GM19452 (cell line): ENCODE measurements around the gene ZNF335.
"Not testable (repeated sequence)": the region's sequence is repeated elsewhere in the genome, so short reads cannot be mapped to it uniquely, and the experiment has no call there.

ENCODE experiments used
- ATAC-seq: cut with Tn5 transposase; IDR thresholded peaks from one replicate; pipeline ENCODE4 v1.9.1; 2021; ENCODE audit not compliant: unreplicated experiment

The ZNF335 gene

DNA sequence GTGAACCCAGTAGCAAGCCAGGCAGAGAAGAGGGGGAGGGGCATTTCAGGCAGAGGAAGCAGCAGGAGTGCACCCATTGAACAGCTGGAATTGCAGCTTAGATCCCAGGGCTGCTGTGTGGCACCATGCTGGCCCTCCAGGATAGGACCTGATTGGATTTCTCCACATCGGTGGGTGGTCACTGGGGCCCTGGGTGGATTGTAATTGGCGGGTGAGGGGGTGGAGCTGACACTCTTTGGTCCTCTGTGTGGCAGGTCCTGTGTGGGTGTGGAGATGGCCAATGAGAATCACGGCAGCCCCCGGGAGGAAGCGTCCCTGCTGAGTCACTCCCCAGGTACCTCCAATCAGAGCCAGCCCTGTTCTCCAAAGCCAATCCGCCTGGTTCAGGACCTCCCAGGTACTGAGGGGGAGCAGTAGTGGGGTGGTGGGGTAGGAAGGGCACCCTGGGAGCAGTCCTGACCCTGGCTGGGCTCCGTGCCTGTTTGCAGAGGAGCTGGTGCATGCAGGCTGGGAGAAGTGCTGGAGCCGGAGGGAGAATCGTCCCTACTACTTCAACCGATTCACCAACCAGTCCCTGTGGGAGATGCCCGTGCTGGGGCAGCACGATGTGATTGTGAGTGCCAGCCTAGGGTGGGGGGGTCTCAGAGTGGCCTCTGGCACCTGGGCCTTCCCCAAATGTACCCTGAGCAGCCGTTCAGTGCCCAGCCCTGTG lies 33.1 kb downstream of the ZNF335 start:
- no peak for ATAC-seq

DNA sequence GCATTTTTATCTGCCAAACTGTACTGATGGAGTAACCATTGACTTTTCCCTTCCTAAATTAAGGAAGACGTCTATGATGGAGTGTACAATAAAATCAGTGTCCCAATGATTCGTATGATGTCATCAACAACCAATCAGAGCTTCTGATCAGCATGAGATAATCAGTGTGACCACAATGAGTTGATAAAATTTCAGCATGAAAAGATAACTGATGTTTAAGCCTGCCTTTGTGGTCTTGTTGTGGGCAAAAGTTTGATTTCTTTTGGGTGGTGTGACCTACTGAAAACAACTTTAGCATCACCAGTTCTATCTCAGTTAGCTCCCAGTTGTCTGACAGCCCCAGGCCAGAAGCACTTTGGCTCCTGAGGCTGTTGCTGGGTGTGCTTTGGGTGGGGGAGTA lies 34.2 kb downstream of the ZNF335 start:
- ATAC-seq, result no peak

DNA sequence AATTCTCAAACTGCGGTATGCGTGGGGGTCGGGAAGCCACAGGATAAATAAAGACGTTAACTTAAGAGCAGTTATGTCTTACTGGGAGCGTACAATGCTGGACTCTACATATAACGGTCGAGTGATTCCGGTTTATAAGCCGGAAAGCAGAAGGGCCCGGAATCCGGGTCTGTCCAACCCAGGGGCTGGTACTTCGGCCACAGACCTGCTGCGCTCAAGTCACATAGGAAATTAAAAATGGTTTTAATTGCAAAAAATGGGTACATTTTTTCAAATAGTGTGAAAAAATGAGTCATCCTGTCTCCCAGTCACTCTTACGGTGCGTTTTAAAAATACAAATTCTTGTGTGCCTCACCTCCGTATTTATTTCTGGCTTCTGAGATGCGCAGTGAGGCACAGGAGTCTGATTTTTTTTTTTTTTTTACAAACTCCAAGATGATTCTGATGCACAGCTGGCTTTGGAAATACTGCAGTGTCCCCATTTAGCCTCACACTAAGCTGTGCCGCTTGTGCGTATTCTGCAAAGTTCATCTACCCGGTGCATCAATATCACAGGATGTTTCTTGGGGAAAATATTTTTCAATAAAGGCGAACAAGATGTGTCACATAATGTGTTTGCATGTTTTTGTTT lies 36.5 kb downstream of the ZNF335 start:
- no peak for ATAC-seq

DNA sequence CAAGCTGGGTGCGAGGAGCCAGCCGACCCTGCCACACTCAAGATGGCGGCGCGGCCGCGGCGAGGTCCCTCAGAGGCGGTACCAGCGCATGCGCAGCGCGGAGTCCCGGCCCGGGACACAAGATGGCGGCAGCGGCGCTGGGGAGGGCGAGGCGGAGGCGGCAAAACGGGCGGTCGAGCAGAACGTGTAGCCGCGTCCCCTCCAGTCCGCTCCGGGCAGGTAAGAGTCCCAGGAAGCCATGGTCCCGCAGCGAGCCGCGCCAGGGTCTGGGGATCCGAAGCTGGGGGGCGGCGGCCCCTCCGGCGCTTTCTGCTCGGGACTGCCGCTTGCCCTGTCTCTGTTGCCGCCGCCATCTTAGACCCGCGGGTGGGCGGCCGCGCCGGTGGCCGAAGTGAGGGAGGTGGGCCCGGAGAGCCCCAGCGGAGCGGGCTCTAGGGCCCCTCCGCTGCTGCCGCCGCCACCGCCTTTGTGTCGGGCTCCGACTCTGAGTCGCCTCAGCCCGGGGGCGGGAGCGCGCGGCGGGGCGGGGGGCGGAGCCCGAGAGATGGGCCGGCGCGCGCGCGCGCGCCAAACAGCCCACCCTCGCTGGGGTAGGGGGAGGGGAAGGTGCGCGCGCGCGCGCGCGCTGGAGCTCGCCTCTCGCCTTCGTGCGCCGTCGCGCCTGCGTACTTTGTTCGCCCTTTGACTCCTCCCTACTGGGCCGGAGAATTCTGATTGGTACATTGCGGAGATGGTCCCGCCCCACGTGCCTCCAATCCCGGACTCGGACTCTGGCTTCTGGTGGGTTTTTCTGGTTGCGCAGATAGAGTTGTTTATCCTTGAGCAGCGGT lies 37.2 kb downstream of the ZNF335 start, which contains the start of gene PCIF1:
TSS of gene PCIF1 (plus strand) at position 98 of the 830 bp plus-strand sequence. CDS start 4,317 bp downstream, outside the sequence.
- ATAC-seq, result peak; percentile 72

DNA sequence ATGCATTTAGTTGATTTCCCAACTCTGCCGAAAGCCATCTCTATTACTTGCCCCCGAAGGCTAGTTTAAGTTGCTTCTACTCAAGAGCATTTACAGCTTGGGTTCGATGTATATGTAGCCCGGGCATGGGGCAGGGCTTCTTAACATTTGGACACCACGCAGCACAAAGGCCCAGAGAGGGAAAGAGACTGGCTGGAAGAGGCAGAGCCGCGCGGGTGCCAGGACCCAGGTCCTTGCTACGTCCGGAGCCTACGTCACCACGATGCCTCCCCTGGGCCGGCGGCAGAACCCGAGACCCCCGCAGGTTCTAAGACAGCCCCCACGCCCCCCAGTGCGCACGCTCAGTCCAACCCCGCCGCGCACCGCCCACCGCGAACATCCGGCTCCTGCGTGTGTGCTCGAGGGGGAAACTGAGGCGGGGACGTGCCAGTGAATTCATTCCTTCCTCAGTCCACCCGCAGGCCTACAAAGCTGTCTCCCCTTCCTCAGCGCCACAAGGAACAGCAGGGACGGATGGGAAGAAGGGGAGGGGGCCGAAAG lies 37.9 kb downstream of the ZNF335 start:
- ATAC-seq, result no peak

DNA sequence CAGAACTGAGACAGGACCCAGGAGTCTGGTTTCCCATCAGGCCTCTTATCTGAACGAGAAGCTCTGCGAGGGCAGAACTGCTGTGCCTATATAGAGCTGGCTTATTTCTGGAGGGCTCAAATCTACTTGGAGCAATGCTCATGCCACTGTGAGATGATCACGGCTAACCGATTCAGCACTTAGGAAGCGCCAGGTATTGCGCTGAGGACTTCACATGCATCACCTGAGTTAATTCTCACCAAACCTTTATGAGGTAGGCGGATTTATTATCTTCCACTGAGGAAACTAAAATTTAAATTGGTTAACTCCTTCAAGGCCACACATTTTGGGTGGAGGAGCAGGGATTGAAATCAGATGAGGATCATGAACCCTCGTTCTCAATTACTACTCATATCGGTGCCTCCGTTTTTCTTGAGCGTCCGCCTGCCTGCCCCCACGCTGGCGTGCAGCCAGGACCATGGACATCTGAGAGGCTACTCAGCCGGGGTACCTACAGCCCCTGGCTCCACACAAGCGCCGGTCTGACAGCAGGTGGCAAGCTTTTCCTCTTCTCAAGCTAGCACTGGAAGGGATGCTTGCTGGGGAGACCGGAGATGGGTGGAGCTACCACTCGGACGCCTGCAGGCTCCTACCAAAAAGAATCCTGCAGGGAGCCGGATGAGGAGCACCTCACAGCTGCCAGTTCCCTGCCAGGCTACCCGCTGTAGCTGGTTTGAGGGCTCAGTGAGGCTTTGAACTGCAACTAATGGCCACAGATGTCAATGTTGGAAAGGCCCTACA lies 38.5 kb downstream of the ZNF335 start:
- no peak for ATAC-seq

DNA sequence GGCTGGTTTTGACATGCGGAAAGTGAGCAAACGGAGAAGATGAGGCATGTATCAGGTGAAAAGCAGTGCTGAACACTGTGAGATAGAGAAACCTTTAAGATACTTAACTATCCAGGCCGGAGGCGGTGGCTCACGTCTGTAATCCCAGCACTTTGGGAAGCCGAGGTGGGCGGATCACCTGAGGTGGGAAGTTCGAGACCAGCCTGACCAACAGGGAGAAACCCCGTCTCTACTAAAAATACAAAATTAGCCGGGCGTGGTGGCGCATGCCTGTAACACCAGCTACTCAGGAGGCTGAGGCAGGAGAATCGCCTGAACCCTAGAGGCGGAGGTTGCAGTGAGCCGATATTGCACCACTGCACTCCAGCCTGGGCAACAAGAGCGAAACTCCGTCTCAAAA lies 40.3 kb downstream of the ZNF335 start:
- not testable (repeated sequence) for ATAC-seq

DNA sequence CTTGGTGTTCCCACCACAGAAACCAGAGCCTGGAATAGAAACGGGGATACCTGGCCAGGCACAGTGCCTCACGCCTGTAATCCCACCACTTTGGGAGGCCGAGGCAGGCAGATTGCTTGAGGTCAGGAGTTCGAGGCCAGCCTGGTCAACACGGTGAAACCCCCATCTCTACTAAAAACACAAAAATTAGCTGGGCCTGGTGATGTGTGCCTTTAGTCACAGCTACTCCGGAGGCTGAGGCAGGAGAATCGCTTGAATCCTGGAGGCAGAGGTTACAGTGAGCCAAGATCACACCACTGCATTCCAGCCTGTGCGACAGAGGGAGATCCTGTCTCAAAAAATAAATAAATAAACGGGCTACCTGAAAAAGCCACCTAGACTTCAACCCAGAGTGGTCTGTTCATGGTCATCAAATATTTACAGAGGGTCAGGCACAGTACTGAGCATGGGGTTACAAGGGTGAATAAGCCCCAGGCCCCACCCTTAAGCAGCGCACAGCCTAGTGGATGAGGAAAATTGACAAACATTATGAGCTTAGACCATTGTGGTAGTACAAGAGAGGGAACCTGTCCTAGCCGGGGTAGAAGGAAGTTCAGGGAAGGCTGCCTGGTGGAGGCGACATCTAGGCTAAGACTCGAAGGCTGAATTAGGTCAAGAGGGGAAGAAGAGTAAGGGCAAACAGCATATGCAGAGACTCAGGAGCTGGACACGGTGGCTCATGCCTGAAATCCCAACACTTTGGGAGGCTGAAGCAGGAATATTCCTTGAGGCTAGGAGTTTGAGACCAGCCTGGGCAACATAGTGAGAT lies 44.7 kb downstream of the ZNF335 start:
- no peak for ATAC-seq

DNA sequence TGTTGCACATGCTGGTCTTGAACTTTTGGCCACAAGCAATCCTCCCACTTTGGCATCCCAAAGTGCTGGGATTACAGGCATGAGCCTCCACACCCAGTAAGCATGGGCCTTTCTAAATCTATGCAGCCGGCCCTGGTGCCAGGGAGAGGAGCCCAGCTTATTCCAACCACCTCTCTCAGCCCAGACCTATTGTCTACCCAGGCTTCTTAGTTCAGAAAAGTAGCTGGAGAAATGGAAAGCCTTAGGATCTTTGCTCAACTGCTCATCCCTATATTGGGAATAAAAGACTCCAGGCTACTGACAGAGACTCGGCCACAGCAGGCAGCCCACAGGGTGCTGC lies 45.3 kb downstream of the ZNF335 start:
- ATAC-seq, result no peak

DNA sequence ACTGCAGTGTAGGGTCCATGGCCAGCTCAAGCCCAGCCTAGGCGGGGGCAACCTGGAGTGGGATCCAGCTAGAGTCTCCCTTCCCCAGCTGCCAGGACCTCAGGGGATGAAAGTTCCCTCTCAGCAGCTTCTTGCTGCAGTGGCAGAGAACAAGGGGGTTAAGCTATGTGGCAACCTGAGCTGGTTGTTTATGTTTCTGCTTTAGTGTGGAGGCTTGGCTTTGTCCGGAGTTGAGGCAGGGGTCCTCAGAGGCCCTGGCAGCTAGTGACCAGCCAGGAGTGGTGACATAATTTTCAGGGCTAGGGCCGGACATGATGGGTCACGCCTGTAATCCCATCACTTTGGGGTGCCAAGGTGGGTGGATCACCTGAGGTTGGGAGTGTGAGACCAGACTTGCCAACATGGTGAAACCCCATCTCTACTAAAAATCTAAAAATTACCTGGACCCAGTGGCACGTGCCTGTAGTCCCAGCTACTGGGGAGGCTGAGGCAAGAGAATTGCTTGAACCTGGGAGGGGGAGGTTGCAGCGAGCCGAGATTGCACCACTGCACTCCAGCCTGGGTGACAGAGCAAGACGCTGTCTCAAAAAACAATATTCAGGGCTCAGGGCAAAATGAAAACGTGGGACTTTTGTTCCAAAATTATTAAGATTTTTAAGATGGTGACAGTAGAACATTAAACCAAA lies 46.0 kb downstream of the ZNF335 start:
- ATAC-seq, result no peak

DNA sequence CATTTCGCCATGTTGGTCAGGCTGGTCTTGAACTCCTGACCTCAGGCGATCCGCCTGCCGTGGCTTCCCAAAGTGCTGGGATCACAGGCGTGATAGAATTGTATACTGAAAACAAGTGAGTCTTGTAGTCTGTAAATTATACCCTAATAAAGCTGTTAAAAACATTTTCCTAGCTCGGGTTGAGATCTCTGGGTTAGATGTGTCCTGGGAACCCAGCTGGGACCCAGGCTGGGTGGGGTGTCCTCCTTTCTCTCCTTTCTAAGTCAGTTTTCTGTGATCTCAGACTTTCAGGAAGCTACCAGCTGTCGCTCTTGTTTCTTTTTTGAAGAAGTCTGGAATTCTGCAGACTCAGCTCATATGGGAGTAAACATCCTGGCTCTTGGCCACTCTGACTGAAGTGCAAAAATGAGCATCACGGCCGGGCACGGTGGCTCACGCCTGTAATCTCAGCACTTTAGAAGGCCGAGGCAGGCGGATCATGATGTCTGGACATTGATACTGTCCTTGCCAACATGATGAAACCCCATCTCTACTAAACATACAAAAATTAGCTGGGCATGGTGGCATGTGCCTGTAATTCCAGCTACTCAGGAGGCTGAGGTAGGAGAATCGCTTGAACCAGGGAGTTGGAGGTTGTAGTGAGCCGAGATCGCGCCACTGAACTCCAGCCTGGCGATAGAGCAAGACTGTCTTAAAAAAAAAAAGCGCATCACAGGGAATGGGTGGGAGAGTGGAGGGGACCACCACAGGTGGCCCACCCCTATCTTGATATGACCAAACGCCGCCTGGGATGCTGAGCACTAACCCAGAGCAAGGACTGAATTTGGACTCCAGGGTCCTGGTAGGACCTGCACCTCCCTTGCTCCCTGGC lies 47.4 kb downstream of the ZNF335 start:
- ATAC-seq, result no peak

DNA sequence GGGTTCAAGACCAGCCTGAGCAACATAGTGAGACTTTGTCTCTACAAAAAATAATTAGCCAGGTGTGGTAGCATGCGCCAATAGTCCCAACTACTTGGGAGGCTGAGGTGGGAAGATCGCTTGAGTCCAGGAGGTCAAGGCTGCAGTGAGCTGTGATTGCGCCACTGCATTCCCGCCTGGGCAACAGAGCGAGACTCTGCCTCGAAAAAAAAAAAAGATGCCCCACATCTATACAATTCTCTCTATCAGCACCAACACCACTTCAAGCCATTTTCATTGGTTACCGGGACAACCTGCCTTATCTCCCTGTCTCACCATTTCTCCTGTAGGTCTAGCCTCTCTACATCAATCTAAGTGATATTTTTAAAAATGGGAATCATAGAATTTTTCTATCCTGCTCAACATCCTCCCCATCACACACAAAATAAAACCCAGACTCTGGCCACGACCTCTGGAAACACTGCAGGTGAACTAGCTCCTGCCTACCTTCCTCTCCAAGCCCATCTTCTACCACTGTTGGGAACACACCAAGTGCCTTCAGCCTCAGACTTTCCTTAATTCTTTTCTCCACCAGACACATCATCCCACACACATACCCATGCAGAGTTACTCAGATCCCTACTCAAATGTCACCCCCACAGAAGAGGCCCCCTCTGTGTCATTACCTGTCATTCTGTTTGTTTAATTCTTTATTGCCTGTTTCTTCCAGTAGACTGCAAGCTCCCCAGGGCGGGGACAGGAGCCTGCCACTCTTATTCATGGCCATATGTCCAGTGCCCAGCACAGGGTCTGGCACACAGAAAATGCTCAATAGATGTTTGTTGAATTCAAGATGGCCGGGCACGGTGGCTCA lies 50.4 kb downstream of the ZNF335 start:
- ATAC-seq, result no peak

DNA sequence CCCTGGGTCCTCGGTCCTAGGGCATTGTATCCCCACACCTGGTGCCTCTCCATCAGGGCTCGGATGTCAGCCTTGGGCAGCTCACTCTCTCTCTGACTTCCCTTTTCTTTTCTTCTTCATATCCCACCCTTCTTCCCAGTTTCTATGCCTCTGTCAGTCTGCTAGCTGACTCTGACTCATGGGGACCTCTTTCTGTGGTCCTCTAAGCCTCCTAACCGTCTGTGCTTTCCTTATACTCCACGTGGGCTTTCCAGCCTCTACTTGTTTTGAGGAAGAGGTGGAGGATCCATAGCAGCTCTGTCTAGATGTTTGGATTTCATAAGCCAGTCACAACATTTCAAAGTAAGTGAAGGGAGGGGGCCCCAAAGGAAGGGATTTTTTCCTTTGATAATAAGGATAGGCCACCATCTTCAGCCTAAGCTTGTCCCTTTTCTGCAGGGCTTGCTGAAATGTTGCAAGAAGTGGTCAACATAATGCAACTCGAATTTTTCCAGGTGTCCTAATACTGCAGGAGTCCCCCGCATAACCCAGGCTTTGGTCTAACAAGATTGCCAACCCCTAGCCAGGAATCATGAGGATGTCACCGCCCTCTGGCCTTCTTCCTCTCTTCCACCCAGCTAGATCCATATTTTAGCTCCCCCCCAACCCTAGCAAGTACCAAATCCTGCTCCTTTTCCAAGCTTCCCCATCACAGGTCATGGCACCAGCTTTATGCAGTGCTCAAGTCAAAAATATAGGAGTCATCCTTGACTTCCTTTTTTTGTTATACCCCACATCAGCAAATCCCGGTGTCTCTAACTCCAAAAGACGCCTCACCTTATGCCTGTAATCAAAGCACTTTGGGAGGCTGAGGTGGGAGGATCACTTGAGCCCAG lies 51.3 kb downstream of the ZNF335 start:
- no peak for ATAC-seq

DNA sequence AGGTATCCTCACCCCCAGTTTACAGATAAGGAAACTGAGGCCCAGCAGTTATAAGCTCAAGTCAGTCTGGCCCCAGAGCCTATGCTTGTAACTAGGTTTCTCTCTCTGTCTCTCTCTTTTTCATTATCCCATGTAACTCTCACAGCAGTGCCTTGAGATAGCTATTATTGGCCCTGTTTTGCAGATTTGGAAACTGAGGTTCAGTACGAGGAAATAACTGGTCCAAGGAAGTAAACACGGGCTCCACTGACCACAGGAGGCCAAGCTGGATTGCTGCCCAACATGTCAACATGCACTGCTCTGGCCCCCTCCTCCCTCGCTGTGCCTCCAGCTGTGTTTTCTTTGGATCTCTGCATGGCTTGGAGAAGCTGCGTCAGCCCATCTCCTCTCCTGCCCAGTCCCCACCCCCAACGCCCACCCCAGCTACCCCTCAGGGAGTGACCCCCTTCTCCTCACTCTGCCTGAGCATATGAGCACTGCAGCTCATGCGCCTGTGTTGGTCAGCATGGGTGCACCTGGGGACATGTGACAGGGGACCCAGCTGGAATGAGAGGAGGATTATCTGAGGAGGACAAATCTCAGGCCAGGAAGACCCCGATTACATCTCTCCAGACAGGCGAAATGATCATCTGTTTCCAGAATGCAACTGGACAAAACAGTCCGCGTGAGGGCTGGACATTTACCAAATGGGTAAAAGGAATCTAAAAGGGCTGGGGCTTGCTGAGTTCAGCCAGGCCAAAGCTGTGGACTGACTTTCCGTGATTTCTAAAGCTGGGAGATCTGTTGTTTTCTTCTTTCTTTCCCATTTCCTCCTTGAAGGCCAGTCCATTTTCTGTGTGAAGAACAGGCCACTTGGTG lies 52.2 kb downstream of the ZNF335 start:
- no peak for ATAC-seq

DNA sequence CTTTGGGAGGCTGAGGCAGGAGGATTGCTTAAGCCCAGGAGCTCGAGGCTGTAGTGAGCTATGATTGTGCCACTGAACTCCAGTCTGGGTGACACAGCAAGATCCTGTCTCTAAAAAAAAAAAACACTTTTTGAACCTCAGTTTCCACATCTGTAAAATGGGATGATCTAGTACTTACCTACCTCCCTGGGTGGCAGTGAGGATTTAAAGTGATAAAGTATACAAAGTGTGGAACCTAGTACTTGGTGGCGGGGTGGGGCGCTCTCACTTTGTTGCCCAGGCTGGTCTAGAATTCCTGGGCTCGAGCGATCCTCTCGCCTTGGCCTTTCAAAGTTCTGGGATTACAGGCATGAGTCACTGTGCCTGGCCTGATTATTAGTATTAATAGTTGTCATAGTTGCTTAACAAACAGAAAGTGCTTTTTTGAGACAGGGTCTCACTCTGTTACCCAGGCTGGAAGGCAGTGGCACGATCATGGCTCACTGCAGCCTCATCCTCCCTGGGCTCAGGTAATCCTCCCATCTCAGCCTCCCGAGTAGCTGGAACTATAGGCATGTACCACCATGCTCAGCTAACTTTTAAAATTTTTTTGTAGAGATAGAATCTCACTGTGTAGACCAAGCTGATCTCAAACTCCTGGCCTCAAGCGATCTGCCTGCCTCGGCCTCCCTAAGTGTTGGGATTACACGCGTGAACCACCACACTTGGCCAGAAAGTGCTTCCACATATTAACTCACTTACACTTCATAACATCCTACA lies 53.0 kb downstream of the ZNF335 start:
- ATAC-seq, result no peak
